ENCODE measurements around the gene ACTN1. TPM values are rescaled to one million over a fixed set of nuclear protein-coding genes. Genes with fewer than 3 reads are reported as not detected.

The ACTN1 gene
- total RNA-seq, 1 donor from 2014 or later: 98.6 TPM

- intact Hi-C loops (cut with micrococcal nuclease): no loop called here
These were observed 41.4 kb downstream of the ACTN1 start for GRCh38 chr14:68937471-68938270.

- intact Hi-C loops (cut with micrococcal nuclease): no loop called here
These were observed 42.1 kb downstream of the ACTN1 start for GRCh38 chr14:68936980-68937379.

- intact Hi-C loops (cut with micrococcal nuclease): no loop called here
These were observed 42.6 kb downstream of the ACTN1 start for GRCh38 chr14:68936476-68936875.

GRCh38 chr14:68935761-68936214 lies 43.3 kb downstream of the ACTN1 start:
- intact Hi-C loops (cut with micrococcal nuclease): no loop called here

- intact Hi-C loops (cut with micrococcal nuclease): no loop called here
These were observed 45.0 kb downstream of the ACTN1 start for GRCh38 chr14:68934066-68934465.

GRCh38 chr14:68932686-68933085 lies 46.4 kb downstream of the ACTN1 start:
- intact Hi-C loops (cut with micrococcal nuclease): no loop called here

GRCh38 chr14:68932231-68932630 lies 46.9 kb downstream of the ACTN1 start:
- intact Hi-C loops (cut with micrococcal nuclease): no loop called here

- intact Hi-C loops (cut with micrococcal nuclease): no loop called here
These were observed 47.5 kb downstream of the ACTN1 start for GRCh38 chr14:68931474-68932051.

GRCh38 chr14:68931063-68931462 lies 48.0 kb downstream of the ACTN1 start:
- intact Hi-C loops (cut with micrococcal nuclease): no loop called here

GRCh38 chr14:68929623-68930307 lies 49.3 kb downstream of the ACTN1 start:
- intact Hi-C loops (cut with micrococcal nuclease): no loop called here

- intact Hi-C loops (cut with micrococcal nuclease): no loop called here
These were observed 50.1 kb downstream of the ACTN1 start for GRCh38 chr14:68928770-68929550.

GRCh38 chr14:68927956-68928675 lies 51.0 kb downstream of the ACTN1 start:
- intact Hi-C loops (cut with micrococcal nuclease): no loop called here

- intact Hi-C loops (cut with micrococcal nuclease): no loop called here
These were observed 52.0 kb downstream of the ACTN1 start for GRCh38 chr14:68927089-68927488.

- intact Hi-C loops (cut with micrococcal nuclease): no loop called here
These were observed 52.9 kb downstream of the ACTN1 start for GRCh38 chr14:68926236-68926635.

GRCh38 chr14:68925373-68925772 lies 53.7 kb downstream of the ACTN1 start:
- intact Hi-C loops (cut with micrococcal nuclease): no loop called here

- intact Hi-C loops (cut with micrococcal nuclease): no loop called here
These were observed 54.6 kb downstream of the ACTN1 start for GRCh38 chr14:68924186-68925158.

- intact Hi-C loops (cut with micrococcal nuclease): no loop called here
These were observed 56.2 kb downstream of the ACTN1 start for GRCh38 chr14:68922886-68923285.

GRCh38 chr14:68922201-68922621 lies 56.9 kb downstream of the ACTN1 start:
- intact Hi-C loops (cut with micrococcal nuclease): no loop called here

- intact Hi-C loops (cut with micrococcal nuclease): no loop called here
These were observed 57.4 kb downstream of the ACTN1 start for GRCh38 chr14:68921666-68922065.

- intact Hi-C loops (cut with micrococcal nuclease): no loop called here
These were observed 58.1 kb downstream of the ACTN1 start for GRCh38 chr14:68921049-68921448.
